ENCODE results near the gene ZNF556.
A peak's percentile ranks its signal among the peaks of the same experiment; 100 is the strongest.
"Not testable (repeated sequence)": the region's sequence is repeated elsewhere in the genome, so short reads cannot be mapped to it uniquely, and the experiment has no call there.

The ZNF556 gene

DNA sequence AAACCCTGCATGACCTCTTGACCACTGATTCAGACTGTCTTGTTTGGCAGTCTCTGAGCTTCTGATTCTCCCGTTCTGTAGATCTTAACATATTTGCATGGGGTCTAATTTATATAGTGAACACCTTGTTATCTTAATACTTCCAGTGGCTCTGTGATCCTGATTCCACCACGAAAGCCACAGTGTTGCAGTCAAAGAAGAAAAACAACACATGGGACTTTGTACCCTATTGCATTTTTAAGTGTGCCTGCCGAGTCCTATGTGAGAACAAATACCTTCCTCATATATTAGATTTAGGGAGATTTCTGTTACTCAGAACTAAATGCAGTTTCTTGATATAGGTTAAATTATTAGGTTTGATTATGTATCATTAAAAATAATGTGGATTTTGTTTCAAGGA is 12.3 kb upstream of the ZNF556 start:
- DNase-seq, result no peak

GRCh38 chr19:2856457-2857050 is 10.6 kb upstream of the ZNF556 start:
- DNase-seq, result no peak

GRCh38 chr19:2858864-2859263 is 8.3 kb upstream of the ZNF556 start:
- DNase-seq, result no peak

DNA sequence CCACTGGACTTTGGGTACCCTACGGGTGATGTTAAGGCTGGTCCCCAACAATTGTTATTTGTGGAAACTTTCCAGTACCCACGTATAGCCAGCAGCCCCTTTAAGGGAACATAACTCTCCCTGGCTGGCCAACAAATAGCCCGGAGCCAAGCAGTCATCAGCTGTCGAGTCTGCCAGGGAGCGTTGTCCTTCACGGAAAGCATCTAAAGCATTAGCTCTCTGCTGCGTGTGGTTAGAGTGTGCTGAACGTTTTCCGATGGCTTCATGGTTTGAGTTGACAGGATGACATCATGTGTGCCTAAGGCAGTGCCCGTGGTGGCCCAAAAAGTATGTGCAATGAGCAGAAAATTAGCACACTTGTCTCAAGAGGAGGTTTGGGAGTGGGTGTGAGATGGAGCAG is 3.3 kb upstream of the ZNF556 start:
- no peak for DNase-seq

GRCh38 chr19:2865334-2866100 is 1.6 kb upstream of the ZNF556 start:
- no peak for DNase-seq

- DNase-seq, result no peak
Observed at GRCh38 chr19:2866495-2867024, 575 bp upstream of the ZNF556 start.

DNA sequence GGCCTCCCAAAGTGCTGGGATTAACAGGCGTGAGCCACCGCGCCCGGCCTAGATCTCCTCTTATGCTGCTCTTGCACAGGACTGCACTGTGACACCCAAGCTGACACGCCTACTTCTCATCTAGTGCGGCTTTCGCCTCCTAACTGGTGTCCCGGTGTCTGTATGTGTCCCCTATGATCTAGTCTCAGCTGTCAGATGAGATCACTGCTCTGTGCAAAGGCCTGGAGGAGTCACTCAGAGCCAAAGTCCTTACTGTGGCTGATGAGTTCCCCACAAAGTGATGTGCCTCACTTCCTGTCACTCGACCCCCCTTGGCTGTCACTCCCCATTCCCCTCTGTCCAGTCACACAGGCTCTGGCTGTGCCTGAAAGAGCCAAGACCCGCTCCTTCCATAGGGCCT is 2.5 kb downstream of the ZNF556 start:
- DNase-seq, result no peak

- not testable (repeated sequence) for DNase-seq
Observed at GRCh38 chr19:2872175-2872574, 5.0 kb downstream of the ZNF556 start.

DNA sequence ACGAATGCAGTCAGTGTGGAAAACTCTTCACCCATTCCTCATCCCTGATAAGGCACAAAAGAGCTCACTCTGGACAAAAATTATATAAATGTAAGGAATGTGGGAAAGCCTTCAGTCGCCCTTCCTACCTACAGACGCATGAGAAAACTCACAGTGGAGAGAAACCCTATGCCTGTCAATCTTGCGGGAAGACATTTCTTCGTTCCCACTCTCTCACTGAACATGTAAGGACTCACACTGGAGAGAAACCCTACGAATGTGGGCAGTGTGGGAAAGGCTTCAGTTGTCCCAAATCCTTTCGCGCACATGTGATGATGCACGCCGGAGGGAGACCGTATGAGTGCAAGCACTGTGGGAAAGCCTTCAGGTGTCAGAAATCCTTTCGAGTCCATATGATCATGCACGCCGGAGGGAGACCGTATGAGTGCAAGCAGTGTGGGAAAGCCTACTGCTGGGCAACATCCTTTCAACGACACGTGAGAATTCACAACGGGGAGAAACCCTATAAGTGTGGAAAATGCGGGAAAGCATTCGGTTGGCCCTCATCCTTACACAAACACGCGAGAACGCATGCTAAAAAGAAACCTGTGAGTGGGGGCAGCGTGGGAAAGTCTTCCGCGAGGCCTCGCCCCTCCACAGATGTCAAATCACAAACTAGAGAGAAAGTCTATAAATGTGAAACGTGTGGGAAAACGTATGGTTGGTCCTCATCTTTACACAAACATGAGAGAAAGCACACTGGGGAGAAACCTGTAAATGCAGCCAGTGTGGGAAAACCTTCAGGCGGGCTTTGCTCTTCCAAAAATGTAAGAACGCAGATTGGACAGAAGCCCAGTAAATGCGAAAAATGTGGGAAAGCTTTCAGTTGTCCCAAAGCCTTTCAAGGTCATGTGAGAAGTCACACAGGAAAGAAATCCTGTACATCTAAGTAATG is 10.5 kb downstream of the ZNF556 start:
- DNase-seq, result no peak

GRCh38 chr19:2883686-2884439 is 16.7 kb downstream of the ZNF556 start:
- DNase-seq, result no peak

- DNase-seq, result no peak
Observed at GRCh38 chr19:2885736-2886135, 18.6 kb downstream of the ZNF556 start.

DNA sequence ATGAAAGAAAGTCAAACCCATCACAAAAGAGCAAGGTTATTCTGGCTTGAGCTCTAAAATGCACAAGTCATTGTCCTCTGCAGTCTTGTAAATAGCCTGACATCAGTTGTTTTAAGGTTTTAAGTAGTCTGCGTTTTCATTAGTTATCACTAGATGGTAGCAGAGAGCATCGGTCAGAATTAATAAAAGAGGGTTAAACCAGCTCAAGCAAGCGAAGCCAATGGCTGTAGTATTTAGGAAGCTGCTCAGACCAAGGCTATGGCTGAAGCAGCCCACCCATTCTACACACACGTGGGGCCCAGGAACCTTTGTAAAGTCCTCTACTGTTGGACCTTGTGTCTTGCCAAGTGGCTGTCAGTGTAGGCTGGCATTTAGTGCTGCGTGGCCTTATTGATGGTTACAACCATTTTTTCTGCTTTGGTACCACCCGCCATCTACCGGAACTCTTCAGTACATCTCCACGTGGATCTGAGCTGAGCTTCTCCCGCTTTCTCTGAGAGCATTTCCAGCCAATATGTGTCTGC is 20.3 kb downstream of the ZNF556 start:
- DNase-seq, result peak; percentile 61 to 81

GRCh38 chr19:2888731-2889224 is 21.6 kb downstream of the ZNF556 start:
- DNase-seq, result no peak

DNA sequence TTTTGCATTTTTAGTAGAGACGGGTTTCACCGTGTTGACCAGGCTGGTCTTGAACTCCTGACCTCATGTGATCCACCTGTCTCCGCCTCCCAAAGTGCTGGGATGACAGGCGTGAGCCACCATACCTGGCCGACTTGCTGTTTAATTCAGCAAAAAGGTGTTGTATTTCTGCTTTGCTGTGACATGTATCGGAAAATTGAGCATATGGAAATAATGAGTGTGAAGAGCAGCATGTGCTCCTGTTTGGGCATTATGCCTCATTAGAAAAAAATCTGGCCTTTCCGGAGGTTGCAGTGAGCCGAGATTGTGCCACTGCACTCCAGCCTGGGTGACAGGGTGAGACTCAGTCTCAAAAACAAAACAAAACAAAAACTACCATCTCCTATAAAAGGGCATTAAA is 23.4 kb downstream of the ZNF556 start:
- not testable (repeated sequence) for DNase-seq

GRCh38 chr19:2896694-2897093 is 29.6 kb downstream of the ZNF556 start:
- no peak for DNase-seq

- peak; percentile 99 for DNase-seq
Observed at GRCh38 chr19:2900296-2901252, 33.4 kb downstream of the ZNF556 start, which contains the start of gene ZNF57. Gene ZNF57, plus strand, starts transcription at chr19:2900928. Its CDS starts 118 bp downstream, at chr19:2901046.

- DNase-seq, result no peak
Observed at GRCh38 chr19:2902590-2903218, 35.6 kb downstream of the ZNF556 start.

GRCh38 chr19:2903326-2903725 is 36.2 kb downstream of the ZNF556 start:
- not testable (repeated sequence) for DNase-seq

DNA sequence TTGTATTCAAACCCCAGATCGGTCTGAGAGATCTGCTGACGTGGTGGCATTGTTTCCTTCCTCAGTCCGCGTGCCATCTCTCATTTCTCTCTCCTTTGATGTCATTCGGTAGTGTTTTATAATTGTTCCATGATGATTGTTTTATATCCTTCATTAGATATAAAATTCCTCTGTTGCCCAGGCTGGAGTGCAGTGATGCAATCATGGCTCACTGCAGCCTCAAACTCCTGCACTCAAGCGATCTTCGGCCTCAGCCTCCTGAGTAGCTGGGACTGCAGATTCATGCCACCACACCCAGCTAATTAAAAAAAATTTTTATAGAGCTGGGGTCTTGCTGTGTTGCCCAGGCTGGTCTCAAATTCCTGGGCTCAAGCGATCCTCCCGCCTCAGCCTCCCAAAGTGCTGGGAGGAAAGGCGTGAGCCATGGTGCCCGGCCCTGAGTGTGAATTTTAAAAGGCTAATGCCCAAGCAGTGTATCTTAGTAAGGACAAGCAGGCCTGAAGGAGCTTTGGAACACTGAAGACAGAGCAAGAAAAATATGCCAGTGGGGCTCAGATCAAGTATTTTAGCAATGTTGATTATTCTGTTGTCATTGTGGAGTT is 38.9 kb downstream of the ZNF556 start:
- no peak for DNase-seq
